ENCODE data around the gene BRF1.
A peak's percentile ranks its signal among the peaks of the same experiment; 100 is the strongest.
"Not testable (repeated sequence)": the region's sequence is repeated elsewhere in the genome, so short reads cannot be mapped to it uniquely, and the experiment has no call there.

BRF1 gene

GRCh38 chr14:105315211-105315721 is 14.5 kb upstream of the BRF1 start:
- peak; percentile 79 for DNase-seq

GRCh38 chr14:105314287-105315200 is 13.7 kb upstream of the BRF1 start, which contains the start of gene PACS2:
Gene PACS2, plus strand, starts transcription at chr14:105314748. Its CDS starts 171 bp downstream, at chr14:105314919.
- DNase-seq: peak; percentile 95

GRCh38 chr14:105313381-105314286 is 12.8 kb upstream of the BRF1 start:
- DNase-seq: peak; percentile 81

- no peak for DNase-seq
These were observed 12.2 kb upstream of the BRF1 start for GRCh38 chr14:105312973-105313372.

GRCh38 chr14:105311838-105312237 is 11.0 kb upstream of the BRF1 start:
- no peak for DNase-seq

DNA sequence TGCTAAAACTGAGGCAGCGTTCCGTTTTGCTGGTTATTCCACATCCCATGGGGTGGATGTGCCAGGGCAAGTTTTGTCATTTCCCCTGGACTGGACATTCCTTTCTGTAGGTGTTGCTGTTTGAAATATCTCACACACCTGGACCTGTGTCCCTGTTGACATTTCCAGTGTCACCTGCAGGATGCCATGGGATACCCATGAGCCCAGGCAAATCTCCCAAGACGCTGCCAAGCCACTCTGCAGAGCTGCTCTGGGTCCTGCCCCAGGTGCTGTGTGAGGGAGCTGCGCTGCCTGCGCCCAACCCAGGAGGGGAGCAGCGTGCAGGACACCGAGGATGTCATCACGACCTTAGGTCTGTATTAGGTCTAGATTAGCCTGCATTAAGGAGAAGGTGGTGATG is 8.6 kb upstream of the BRF1 start:
- DNase-seq: no peak

DNA sequence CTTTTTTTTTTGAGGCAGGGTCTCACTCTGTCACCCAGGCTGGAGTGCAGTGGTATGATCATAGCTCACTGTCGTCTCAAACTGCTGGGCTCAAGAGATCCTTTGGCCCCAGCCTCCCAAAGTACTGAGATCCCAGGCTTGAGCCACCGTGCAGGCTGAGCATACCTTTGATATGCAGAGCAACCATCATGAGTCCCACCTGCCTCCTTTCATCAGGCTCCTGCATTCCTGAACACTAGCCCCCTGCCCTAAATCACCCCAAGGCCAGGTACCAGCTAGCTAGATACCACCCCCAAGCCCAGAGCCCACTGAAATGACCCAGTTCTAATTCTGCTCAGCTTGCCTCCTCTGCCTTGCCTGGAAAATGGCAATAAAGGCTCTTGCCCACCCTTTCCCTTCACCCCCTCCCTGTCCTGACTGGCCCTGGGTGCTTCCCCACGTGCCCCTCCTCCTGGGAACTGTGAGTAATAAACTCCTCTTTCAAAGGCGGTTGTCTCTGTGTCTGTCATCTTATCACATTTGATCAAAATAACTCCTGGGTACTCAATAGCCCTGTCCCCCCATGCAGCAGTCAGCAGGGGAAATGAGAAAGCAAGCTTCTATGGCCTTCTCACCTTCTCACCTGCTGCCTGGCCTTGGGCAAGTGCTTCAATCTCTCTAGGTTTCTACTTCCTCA is 6.4 kb upstream of the BRF1 start:
- DNase-seq: no peak

DNA sequence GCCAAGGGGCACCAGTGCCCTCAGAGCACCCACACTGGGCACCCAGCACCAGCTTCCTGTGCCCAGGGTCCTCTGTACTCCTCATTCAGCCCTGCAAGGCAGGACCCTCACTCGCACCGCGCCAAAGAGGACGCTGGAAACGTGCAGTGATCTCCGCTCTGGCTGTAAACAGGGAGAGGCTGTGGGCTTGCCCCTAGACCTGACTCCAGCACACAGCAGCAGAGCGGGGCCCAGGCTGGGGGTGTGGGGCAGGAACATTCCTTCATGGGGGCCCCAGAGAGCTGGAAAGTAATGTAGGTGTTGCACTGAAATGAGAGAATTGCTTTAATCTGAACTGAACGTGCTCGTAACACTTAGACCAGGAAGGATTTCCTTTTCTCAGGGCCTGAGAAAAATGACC is 5.0 kb upstream of the BRF1 start:
- no peak for DNase-seq

DNA sequence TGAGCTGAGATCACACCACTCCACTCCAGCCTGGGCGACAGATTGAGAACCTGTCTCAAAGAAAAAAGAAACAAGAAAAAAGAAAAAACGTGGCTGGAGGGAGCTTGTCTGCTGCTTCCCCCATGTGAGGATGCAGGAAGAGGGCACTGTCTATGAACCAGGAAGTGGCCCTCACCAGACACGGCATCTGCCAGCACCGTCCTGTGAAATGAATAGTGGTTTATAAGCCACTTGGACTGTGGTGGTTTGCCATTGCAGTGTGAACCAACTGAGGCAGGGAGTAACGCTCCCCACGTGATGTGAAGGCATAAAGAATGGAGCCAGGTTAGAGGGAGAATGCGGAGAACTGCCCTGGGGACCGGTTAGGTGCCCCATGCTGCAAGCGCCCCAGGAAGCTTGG is 4.5 kb upstream of the BRF1 start:
- DNase-seq: no peak

GRCh38 chr14:105304565-105304964 is 3.8 kb upstream of the BRF1 start:
- DNase-seq: no peak

DNA sequence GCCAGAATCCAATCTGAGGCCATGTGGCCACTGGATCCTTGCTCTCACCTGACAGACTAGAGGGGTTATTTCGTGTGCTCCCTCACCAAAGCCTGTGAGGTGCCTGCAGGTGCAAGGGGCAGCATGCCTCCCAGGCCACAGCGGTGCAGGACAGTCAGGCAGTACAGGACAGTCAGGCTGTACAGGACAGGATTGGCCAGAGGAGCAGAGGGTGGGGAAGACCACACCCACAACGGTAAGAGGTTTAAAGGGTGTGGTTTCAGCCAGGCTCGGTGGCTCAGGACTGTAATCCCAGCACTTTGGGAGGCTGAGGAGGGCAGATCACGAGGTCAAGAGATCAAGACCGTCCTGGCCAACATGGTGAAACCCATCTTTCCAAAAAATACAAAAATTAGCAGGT is 3.1 kb upstream of the BRF1 start:
- no peak for DNase-seq

DNA sequence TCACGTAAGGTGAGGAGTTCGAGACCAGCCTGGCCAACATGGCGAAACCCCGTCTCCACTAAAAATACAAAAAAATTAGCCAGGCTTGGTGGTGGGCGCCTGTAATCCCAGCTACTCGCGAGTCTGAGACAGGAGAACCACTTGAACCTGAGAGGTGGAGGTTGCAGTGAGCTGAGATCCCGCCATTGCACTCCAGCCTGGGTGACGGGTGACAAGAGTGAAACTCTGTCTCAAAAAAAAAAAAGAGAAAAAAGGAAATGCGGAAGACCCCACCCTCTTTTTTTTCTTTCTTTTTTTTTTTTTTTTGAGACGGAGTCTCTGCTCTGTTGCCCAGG is 1.1 kb upstream of the BRF1 start:
- DNase-seq: not testable (repeated sequence)

DNA sequence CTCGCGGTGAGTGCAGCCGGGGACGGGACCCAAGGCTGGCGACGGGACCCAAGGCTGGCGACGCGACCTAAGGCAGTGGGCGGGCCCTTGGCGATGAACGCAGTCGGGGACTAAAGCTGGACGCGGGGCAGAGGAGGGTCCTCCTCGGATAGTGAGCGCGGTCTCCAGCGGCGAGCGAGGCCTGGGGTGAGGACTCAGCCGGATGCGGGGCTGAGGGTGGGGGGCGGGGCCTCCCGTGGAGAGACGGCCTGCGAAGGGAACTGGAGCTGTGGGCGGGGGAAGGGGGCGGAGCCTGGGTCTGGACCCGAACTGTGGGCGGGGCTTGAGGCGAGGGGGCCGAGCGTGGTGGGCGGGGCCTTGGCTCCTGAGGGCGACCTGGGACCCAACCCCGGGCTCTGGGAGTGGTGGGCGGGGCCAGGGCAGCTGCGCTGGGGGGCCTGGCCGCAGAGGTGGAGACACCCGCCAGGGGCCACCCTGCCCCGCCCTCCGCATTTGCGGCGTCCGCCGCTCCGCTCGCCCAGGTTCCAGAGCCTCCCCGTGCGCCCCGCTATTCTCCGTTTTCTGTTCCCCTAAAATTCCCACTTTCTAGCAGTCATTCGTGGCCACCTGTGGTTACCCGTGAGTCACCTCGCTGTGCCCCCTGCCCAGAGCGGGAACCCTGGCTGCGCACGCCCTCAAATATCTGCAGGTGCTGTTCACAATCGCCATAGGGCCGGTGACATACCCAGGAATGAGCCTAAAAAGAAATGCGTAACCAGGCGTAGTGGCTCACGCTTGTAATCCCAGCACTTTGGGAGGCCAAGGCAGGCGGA is 508 bp upstream of the BRF1 start:
- DNase-seq: peak; percentile 99

GRCh38 chr14:105299654-105300541 is 903 bp downstream of the BRF1 start:
- DNase-seq: peak; percentile 70

GRCh38 chr14:105297311-105297710 is 3.5 kb downstream of the BRF1 start:
- DNase-seq: not testable (repeated sequence)

- peak; percentile 83 for DNase-seq
These were observed 6.6 kb downstream of the BRF1 start for GRCh38 chr14:105294142-105294597.

DNA sequence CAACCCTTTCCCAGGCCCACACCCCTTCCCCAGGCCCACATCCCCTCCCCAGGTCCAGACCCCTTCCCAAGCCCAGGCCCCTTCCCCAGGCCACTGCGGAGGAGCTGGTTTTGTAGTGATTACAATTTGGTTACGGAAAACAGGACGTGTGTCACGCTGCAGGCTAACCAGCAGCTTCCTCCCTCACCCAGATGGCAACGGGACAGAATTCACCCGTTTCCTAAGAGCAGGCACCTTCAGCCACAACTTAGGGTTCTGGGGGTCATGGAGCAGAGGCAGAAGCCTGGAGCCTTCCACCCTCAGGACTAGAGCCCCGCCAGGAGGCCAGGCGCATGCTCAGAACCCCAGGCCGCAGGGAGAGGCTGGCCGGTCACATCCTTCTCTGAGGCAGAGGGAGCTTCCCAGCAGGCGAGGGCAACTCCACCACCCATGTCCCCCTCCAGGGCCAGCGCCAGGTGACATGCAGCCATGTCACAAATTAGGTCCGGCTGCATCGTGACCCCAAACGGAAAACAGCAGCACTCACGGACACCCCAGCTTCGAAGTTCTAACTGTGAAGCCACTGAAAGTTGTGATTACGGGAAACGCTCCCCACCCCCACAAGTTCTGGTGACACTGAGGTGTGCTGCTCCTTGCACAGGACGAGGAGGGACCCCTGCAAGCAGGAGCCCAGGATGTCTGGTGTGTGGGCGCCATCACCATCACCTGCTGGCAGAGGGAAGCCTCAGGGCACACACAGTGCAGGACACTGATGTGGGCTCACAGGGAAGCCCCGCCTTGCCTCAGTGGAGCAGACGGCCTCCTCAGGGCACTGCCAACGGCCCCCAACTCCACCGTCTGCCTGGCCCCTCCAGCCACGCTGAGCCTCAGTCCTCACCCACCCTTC is 7.7 kb downstream of the BRF1 start:
- DNase-seq: no peak

- no peak for DNase-seq
These were observed 10.0 kb downstream of the BRF1 start for GRCh38 chr14:105290621-105291346.

DNA sequence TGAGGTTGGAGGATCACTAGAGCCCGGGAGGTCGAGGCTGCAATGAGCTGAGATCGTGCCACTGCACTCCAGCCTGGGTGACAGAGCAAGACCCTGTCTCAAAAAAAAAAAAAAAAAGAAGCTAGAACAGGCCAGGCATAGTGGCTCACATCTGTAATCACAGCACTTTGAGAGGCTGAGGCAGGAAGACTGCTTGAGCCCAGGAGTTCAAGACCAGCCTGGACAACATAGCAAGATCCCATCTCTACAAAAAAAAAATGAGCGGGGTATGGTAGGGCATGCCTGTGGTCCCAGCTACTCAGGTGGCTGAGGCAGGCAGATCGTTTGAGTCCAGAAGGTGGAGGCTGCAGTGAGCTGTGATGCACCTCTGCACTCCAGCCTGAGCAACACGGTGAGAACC is 11.9 kb downstream of the BRF1 start:
- DNase-seq: not testable (repeated sequence)

Data from NCI-H69 (cell line).